ENCODE data around the gene AKAP1. TPM values are rescaled to one million over a fixed set of nuclear protein-coding genes. Genes with fewer than 3 reads are reported as not detected.

The AKAP1 gene
- total and polyA plus RNA-seq, 9 of the 15 experiments (the other 6 are each of a cell fraction or from before 2014, with no cell fraction given), result 12.9 to 63.8 (median 36.4) TPM

DNA sequence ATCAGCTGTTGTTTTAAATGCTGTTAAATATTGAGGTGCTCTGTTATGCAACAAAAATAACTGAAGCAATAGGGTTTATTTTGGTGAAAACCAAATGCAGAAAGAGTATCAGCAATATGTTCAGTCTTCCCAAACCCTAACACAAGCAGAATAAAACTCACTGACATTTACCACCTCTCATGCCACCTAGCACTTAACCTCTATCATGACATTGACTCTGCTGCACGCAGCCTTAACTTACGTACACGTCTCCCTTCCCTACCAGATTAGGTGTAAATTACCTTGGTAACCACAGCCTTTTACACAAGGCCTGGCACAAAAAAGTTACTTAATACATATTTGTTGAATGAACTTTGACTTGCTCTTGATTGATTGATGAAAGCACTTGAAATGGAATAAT, 9.9 kb upstream of the AKAP1 start (continued):
- TF ChIP-seq CTCF (IDR thresholded peaks at IDR 0.05 in 2 of 3, conservative IDR thresholded peaks at IDR 0.05 in 1 of 3; ENCODE audit: insufficient read depth in 2 of 3, low read depth in 1 of 3, low read length in 3 of 3) (no peak), HNRNPUL1 (IDR thresholded peaks at IDR 0.05; ENCODE audit: low read length) (no peak), NFIC (IDR thresholded peaks at IDR 0.05) (no peak), ZNF282 (CRISPR knock-in tag; IDR thresholded peaks at IDR 0.05) (no peak)

DNA sequence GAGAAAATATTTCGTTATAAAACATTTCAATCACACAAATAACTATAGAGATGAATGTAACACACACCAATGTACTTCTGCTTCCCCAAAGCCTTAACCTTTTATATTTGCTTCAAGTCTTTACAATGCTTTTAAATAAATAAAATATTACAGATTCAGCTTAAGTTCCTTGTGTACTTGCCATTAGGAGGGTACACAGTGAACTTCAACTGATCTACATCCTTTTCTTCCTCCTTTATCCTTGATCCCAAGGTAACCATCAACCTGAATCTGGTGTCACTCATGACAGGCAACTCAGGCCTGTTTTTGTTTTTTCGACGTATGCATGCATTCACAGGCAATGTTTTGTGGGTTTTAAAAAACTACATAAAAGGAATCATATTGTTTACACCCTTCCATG, 9.3 kb upstream of the AKAP1 start:
- H3K4me2 ChIP-seq (ENCODE audit: insufficient read depth, low read length), result no peak overlapping the region
- no peak for FAIRE-seq
- no peak overlapping the region for H3K4me3 ChIP-seq
- BruUV-seq (replicated peaks), result no TSS peak
- ChIA-PET CTCF (ENCODE audit: low intra/inter-chr PET ratio) (no interaction called here), POLR2A (interaction anchor here (0.5 to 1.4 kb wide), 3 partner anchors 19 to 90 kb away, joined by 3 to 4 read pairs (median 3); no protein-coding TSS in a partner anchor)
- H3K79me2 ChIP-seq (ENCODE audit: control insufficient read depth, insufficient read depth, low read length), result no peaks in the 10 kb centered on the region
- H2AFZ ChIP-seq (ENCODE audit: low read depth, low read length), result no peak overlapping the region
- no peaks in the 10 kb centered on the region for H4K20me1 ChIP-seq (replicated peaks; ENCODE audit: control insufficient read depth, insufficient read depth, low read length)
- in situ Hi-C loops (cut with MboI) (no loop called here), intact Hi-C loops (cut with micrococcal nuclease) (no loop called here)
- whole genome bisulfite sequencing (ENCODE audit: insufficient coverage, low coverage, missing lambda C conversion rate), result 18% methylated on average over 3 of the region's 3 CpGs
- H3K27me3 ChIP-seq (ENCODE audit: control insufficient read depth in 2 of 2, insufficient read depth in 2 of 2, low read length in 2 of 2), result no peaks in the 10 kb centered on the region
- H3K9me1 ChIP-seq (ENCODE audit: control insufficient read depth, insufficient read depth, low read length), result no peaks in the 10 kb centered on the region
- no peaks in the 10 kb centered on the region for H3K36me3 ChIP-seq (ENCODE audit: control insufficient read depth, insufficient read depth, low read length)
- DNase-seq (ENCODE audit: extremely low read depth in 1 of 4, low spot score in 3 of 4), result no peak
- no peak overlapping the region for H3K9ac ChIP-seq (ENCODE audit: insufficient read depth in 1 of 2, low read depth in 2 of 2, low read length in 2 of 2)
- ATAC-seq, result no peak
- no peaks in the 10 kb centered on the region for H3K9me3 ChIP-seq (replicated peaks; ENCODE audit: control insufficient read depth, insufficient read depth, low read depth, low read length)
- H3K4me1 ChIP-seq (replicated peaks in 1 of 2; ENCODE audit: control insufficient read depth in 2 of 2, insufficient read depth in 2 of 2, low read length in 2 of 2), result no peaks in the 10 kb centered on the region
- no peak overlapping the region for H3K27ac ChIP-seq (ENCODE audit: extremely low read depth, low read depth, low read length)
- TF ChIP-seq MXD1 (CRISPR knock-in tag; IDR thresholded peaks at IDR 0.05; ENCODE audit: borderline replicate concordance, poor library complexity, severe bottlenecking), result no peak
- TF ChIP-seq BRD4 (IDR thresholded peaks at IDR 0.05), result no peak
- no peak for TF ChIP-seq HINFP (tag; conservative IDR thresholded peaks at IDR 0.05; ENCODE audit: low read depth)
- TF ChIP-seq, protein P1, sequence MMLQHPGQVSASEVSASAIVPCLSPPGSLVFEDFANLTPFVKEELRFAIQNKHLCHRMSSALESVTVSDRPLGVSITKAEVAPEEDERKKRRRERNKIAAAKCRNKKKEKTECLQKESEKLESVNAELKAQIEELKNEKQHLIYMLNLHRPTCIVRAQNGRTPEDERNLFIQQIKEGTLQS (IDR thresholded peaks at IDR 0.05), result no peak
- TF ChIP-seq, protein P1 (CRISPR knock-in tag; conservative IDR thresholded peaks at IDR 0.05), result no peak
- TF ChIP-seq RBFOX2 (IDR thresholded peaks at IDR 0.05; ENCODE audit: low read depth, low read length), result no peak
- TF ChIP-seq RBM39 (optimal IDR thresholded peaks at IDR 0.05; ENCODE audit: low read depth, low read length), result no peak
- no peak for TF ChIP-seq ESRRB (CRISPR knock-in tag; IDR thresholded peaks at IDR 0.05; ENCODE audit: borderline replicate concordance)
- TF ChIP-seq NONO (IDR thresholded peaks at IDR 0.05; ENCODE audit: low read depth in 2 of 2, low read length in 1 of 2), result no peak
- TF ChIP-seq YBX1 (IDR thresholded peaks at IDR 0.05), result no peak
- TF ChIP-seq MAFK (IDR thresholded peaks at IDR 0.05; ENCODE audit: low read length), result no peak
- no peak for TF ChIP-seq NCOA1 (IDR thresholded peaks at IDR 0.05; ENCODE audit: low read depth)

Data from K562 (cell line).